Caco-2 (cell line): ENCODE results near the gene EIF2S1. TPM values are rescaled to one million over a fixed set of nuclear protein-coding genes. Genes with fewer than 3 reads are reported as not detected.

Experiments
- BruUV-seq: library from RNA; stranded (reverse); fragments of 400-500 nt; replicated peaks from 2 replicates; lab custom pipeline; 2021; lab: Mats Ljungman, UMichigan
- CTCF ChIA-PET: fragments of 300-600 bp; sonication (Branson Sonifier 250); formaldehyde crosslinking; loops from one replicate; lab custom pipeline; 2022; ENCODE audit warnings: antibody characterized with exemption; lab: Charles Lee
- POLR2A ChIA-PET: fragments of 300-600 bp; sonication (Branson Sonifier 250); formaldehyde crosslinking; loops from one replicate; lab custom pipeline; 2022; ENCODE audit warnings: antibody characterized with exemption; lab: Charles Lee
- DNase-seq, 2 experiments: peaks; one replicate each; pipeline versions ENCODE4 v3.0.0 to v3.0.0-alpha.2; 2020 to 2022
- H3K27me3 ChIP-seq: replicated peaks from 2 replicates; pipeline ENCODE4 v1.6.0; 2011; ENCODE audit warnings: low read length; ENCODE audit not compliant: control insufficient read depth, insufficient read depth
- H3K36me3 ChIP-seq: 2 replicates; pipeline ENCODE4 v1.5.1; 2011; ENCODE audit warnings: low read length; ENCODE audit not compliant: control insufficient read depth, insufficient read depth
- H3K4me1 ChIP-seq: fragments of 250-450 bp; sonication (Bioruptor Pico); 2 replicates; pipeline ENCODE4 v1.5.1; 2020; ENCODE audit warnings: mild to moderate bottlenecking
- H3K4me3 ChIP-seq: 2 replicates; pipeline ENCODE4 v1.5.1; 2011; ENCODE audit warnings: low read depth, mild to moderate bottlenecking, control low read depth, low read length
- H3K9me3 ChIP-seq: fragments of 250-450 bp; sonication (Bioruptor Pico); 2 replicates; pipeline ENCODE4 v1.5.1; 2020; ENCODE audit warnings: mild to moderate bottlenecking, moderate library complexity
- H3K27ac Mint-ChIP-seq: one replicate; pipeline ENCODE4 v1.8.0; 2022; ENCODE audit warnings: mixed read lengths; ENCODE audit not compliant: unreplicated experiment
- H3K27me3 Mint-ChIP-seq: one replicate; pipeline ENCODE4 v1.8.0; 2022; ENCODE audit warnings: mixed read lengths; ENCODE audit not compliant: insufficient read depth, unreplicated experiment
- H3K36me3 Mint-ChIP-seq: one replicate; pipeline ENCODE4 v1.8.0; 2022; ENCODE audit warnings: mild to moderate bottlenecking, mixed read lengths; ENCODE audit not compliant: insufficient read depth, unreplicated experiment
- H3K4me1 Mint-ChIP-seq: one replicate; pipeline ENCODE4 v1.8.0; 2022; ENCODE audit warnings: low read depth, mixed read lengths; ENCODE audit not compliant: unreplicated experiment
- H3K4me3 Mint-ChIP-seq: one replicate; pipeline ENCODE4 v1.8.0; 2022; ENCODE audit warnings: mild to moderate bottlenecking, moderate library complexity, mixed read lengths; ENCODE audit not compliant: unreplicated experiment
- H3K9me3 Mint-ChIP-seq: one replicate; pipeline ENCODE4 v1.8.0; 2022; ENCODE audit warnings: mixed read lengths; ENCODE audit not compliant: unreplicated experiment
- intact Hi-C: fragments of 100-400 bp; cut with micrococcal nuclease; formaldehyde crosslinking; loops from one replicate; pipeline ENCODE4 v1.10.0; 2022; ENCODE audit not compliant: unreplicated experiment
- total RNA-seq: library from RNA; stranded (reverse); gene quantifications from 2 replicates; pipeline ENCODE4 v1.2.3, GENCODE V29; 2022
- TF ChIP-seq, protein P1 (sequence below), 2 experiments: fragments of 200-600 bp in 1 of 2; IDR thresholded peaks; 1 replicate in 1 of 2; 2 replicates in 1 of 2; pipeline versions ENCODE4 v1.5.1 to v1.8.0; 2011 to 2022; ENCODE audit warnings: antibody characterized with exemption in 1 of 2, control low read depth in 1 of 2, inconsistent platforms in 1 of 2, low read depth in 1 of 2, low read length in 1 of 2, mild to moderate bottlenecking in 1 of 2, moderate library complexity in 1 of 2; ENCODE audit not compliant: insufficient read depth in 1 of 2, severe bottlenecking in 1 of 2, unreplicated experiment in 1 of 2

Gene EIF2S1
- total RNA-seq, 1 experiment from 2014 or later: 144 TPM

GRCh38 chr14:67391268-67391667 is 31.1 kb downstream of the EIF2S1 start:
- Mint-ChIP-seq H3K9me3 (peaks cover 3% of the 10 kb centered on the region), H3K27me3 (no peaks in the 10 kb centered on the region), H3K27ac (no peak overlapping the region), H3K4me3 (no peak overlapping the region), H3K4me1 (peaks cover 8% of the 10 kb centered on the region), H3K36me3 (peaks cover 38% of the 10 kb centered on the region)
- TF ChIP-seq, protein P1, sequence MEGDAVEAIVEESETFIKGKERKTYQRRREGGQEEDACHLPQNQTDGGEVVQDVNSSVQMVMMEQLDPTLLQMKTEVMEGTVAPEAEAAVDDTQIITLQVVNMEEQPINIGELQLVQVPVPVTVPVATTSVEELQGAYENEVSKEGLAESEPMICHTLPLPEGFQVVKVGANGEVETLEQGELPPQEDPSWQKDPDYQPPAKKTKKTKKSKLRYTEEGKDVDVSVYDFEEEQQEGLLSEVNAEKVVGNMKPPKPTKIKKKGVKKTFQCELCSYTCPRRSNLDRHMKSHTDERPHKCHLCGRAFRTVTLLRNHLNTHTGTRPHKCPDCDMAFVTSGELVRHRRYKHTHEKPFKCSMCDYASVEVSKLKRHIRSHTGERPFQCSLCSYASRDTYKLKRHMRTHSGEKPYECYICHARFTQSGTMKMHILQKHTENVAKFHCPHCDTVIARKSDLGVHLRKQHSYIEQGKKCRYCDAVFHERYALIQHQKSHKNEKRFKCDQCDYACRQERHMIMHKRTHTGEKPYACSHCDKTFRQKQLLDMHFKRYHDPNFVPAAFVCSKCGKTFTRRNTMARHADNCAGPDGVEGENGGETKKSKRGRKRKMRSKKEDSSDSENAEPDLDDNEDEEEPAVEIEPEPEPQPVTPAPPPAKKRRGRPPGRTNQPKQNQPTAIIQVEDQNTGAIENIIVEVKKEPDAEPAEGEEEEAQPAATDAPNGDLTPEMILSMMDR (IDR thresholded peaks at IDR 0.05; ENCODE audit: insufficient read depth in 1 of 2, low read depth in 1 of 2, low read length in 1 of 2, severe bottlenecking in 1 of 2, unreplicated experiment in 1 of 2): no peak
- H3K4me1 ChIP-seq: peaks cover 6% of the 10 kb centered on the region
- ChIA-PET POLR2A (no interaction called here), CTCF (no interaction called here)
- DNase-seq: no peak
- no peak overlapping the region for H3K4me3 ChIP-seq
- no TSS peak for BruUV-seq
- no peaks in the 10 kb centered on the region for H3K9me3 ChIP-seq
- intact Hi-C loops: no loop called here
- peaks cover 1% of the 10 kb centered on the region for H3K36me3 ChIP-seq
- no peaks in the 10 kb centered on the region for H3K27me3 ChIP-seq

DNA sequence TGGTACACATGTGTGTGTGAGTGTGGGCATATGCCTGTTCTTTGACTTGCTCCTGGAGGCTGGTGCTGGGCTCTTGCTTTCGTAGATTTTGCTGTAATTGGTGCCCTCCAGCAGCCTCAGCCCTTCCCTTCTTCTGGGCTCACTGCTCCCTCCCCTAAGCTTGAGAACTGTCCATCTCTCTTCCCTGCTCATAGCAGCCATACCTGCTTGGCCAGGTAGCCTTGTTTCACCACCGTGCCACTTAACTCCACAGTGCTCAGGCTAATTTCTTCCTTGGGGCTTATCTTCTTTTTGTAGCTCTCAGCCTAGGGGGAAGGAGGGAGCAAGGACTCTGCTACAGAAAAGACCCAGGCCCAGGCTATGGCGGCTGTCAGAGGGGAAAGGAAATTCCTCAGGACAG is 32.0 kb downstream of the EIF2S1 start:
- CTCF ChIA-PET: no interaction called here
- H3K27ac Mint-ChIP-seq: no peak overlapping the region

GRCh38 chr14:67392800-67393199 is 32.7 kb downstream of the EIF2S1 start:
- BruUV-seq: no TSS peak
- peaks cover 20% of the 10 kb centered on the region for H3K4me1 ChIP-seq

More for the DNA sequence above, 32.0 kb downstream of the EIF2S1 start:
- TF ChIP-seq, protein P1 (IDR thresholded peaks at IDR 0.05; ENCODE audit: insufficient read depth in 1 of 2, low read depth in 1 of 2, low read length in 1 of 2, severe bottlenecking in 1 of 2, unreplicated experiment in 1 of 2): no peak
- no peak overlapping the region for H3K4me3 ChIP-seq
- Mint-ChIP-seq H3K27me3 (no peaks in the 10 kb centered on the region), H3K4me3 (no peak overlapping the region), H3K4me1 (peaks cover 13% of the 10 kb centered on the region), H3K9me3 (peaks cover 10% of the 10 kb centered on the region), H3K36me3 (peaks cover 37% of the 10 kb centered on the region)
- no peaks in the 10 kb centered on the region for H3K9me3 ChIP-seq
- DNase-seq: no peak
- H3K4me1 ChIP-seq: peaks cover 15% of the 10 kb centered on the region
- no peaks in the 10 kb centered on the region; the same call in none of the 2 replicates for H3K36me3 ChIP-seq
- intact Hi-C loops: no loop called here
- H3K27me3 ChIP-seq: no peaks in the 10 kb centered on the region
- BruUV-seq: no TSS peak
- POLR2A ChIA-PET: no interaction called here

More at GRCh38 chr14:67392800-67393199, 32.7 kb downstream of the EIF2S1 start:
- Histone ChIP-seq H3K9me3 (no peaks in the 10 kb centered on the region), H3K27me3 (no peaks in the 10 kb centered on the region), H3K4me3 (no peak overlapping the region), H3K36me3 (no peaks in the 10 kb centered on the region; the same call in none of the 2 replicates)
- H3K4me3 Mint-ChIP-seq: no peak overlapping the region
- CTCF ChIA-PET: no interaction called here
- intact Hi-C loops: no loop called here
- no peak for DNase-seq
- no peak overlapping the region for H3K27ac Mint-ChIP-seq
- POLR2A ChIA-PET: no interaction called here
- peaks cover 36% of the 10 kb centered on the region for H3K36me3 Mint-ChIP-seq
- no peaks in the 10 kb centered on the region for H3K27me3 Mint-ChIP-seq
- TF ChIP-seq, protein P1 (IDR thresholded peaks at IDR 0.05; ENCODE audit: insufficient read depth in 1 of 2, low read depth in 1 of 2, low read length in 1 of 2, severe bottlenecking in 1 of 2, unreplicated experiment in 1 of 2): no peak
- H3K9me3 Mint-ChIP-seq: peaks cover 10% of the 10 kb centered on the region
- peaks cover 13% of the 10 kb centered on the region for H3K4me1 Mint-ChIP-seq
